Activated CD8-positive, alpha-beta T cell treated with anti-CD3 and anti-CD28 coated beads, Interleukin-2, amount 10 ng/mL, durations not matched to agents 7 days and 5 days (primary cell): ENCODE data around the gene ZNF644. TPM values are rescaled to one million over a fixed set of nuclear protein-coding genes. Genes with fewer than 3 reads are reported as not detected.
"Not testable (repeated sequence)": the region's sequence is repeated elsewhere in the genome, so short reads cannot be mapped to it uniquely, and the experiment has no call there.

ENCODE experiments used
- ATAC-seq: fragments of 150-1000 bp; cut with Tn5 transposase; one replicate; pipeline ENCODE4 v1.10.0; 2021; ENCODE audit warnings: moderate library complexity
- CTCF ChIA-PET: fragments of 350-600 bp; sonication (Branson Sonifier 250); formaldehyde crosslinking; loops from one replicate; lab custom pipeline; 2021; ENCODE audit warnings: antibody characterized with exemption; lab: Charles Lee
- POLR2A ChIA-PET: fragments of 350-600 bp; sonication (Branson Sonifier 250); formaldehyde crosslinking; loops from one replicate; lab custom pipeline; 2021; ENCODE audit warnings: antibody characterized with exemption; lab: Charles Lee
- DNase-seq: peaks from one replicate; pipeline ENCODE4 v3.0.0-alpha.2; 2020
- H3K27ac Mint-ChIP-seq: one replicate; pipeline ENCODE4 v1.8.0; 2021; ENCODE audit warnings: mild to moderate bottlenecking, mixed read lengths
- H3K27me3 Mint-ChIP-seq: one replicate; pipeline ENCODE4 v1.8.0; 2021; ENCODE audit warnings: low read depth, mixed read lengths
- H3K36me3 Mint-ChIP-seq: one replicate; pipeline ENCODE4 v1.8.0; 2021; ENCODE audit warnings: low read depth, mixed read lengths
- H3K4me1 Mint-ChIP-seq: one replicate; pipeline ENCODE4 v1.8.0; 2021; ENCODE audit warnings: low read depth, mixed read lengths
- H3K4me3 Mint-ChIP-seq: one replicate; pipeline ENCODE4 v1.8.0; 2021; ENCODE audit warnings: mild to moderate bottlenecking, mixed read lengths
- H3K9me3 Mint-ChIP-seq: one replicate; pipeline ENCODE4 v1.8.0; 2022; ENCODE audit warnings: mixed read lengths; ENCODE audit not compliant: insufficient read depth
- total RNA-seq, 2 experiments: library from RNA; stranded (reverse); gene quantifications; one replicate each; pipeline ENCODE4 v1.2.3, GENCODE V29; 2021

The ZNF644 gene
- total RNA-seq, 2 experiments from 2014 or later, result 49.4 to 52.2 TPM

- no peaks in the 10 kb centered on the region for H3K9me3 Mint-ChIP-seq
- no peak overlapping the region for H3K27ac Mint-ChIP-seq
- H3K36me3 Mint-ChIP-seq, result peaks cover 21% of the 10 kb centered on the region
- no peak overlapping the region for H3K4me3 Mint-ChIP-seq
- POLR2A ChIA-PET, result no interaction called here
- ATAC-seq (no peak), DNase-seq (no peak)
- no peaks in the 10 kb centered on the region for H3K27me3 Mint-ChIP-seq
- H3K4me1 Mint-ChIP-seq, result peaks cover 2% of the 10 kb centered on the region
- CTCF ChIA-PET, result interaction anchor here (1.0 kb wide), 1 partner anchor 218 kb away, joined by 3 read pairs; no protein-coding TSS in a partner anchor
Measured at GRCh38 chr1:90948301-90948700, 73.5 kb downstream of the ZNF644 start.

GRCh38 chr1:90946630-90947029 is 75.2 kb downstream of the ZNF644 start:
- Mint-ChIP-seq H3K27ac (no peak overlapping the region), H3K4me3 (no peak overlapping the region), H3K9me3 (no peaks in the 10 kb centered on the region), H3K36me3 (peaks cover 10% of the 10 kb centered on the region), H3K27me3 (no peaks in the 10 kb centered on the region), H3K4me1 (no peaks in the 10 kb centered on the region)
- POLR2A ChIA-PET, result no interaction called here
- DNase-seq, result no peak
- CTCF ChIA-PET, result no interaction called here
- no peak for ATAC-seq

- ATAC-seq, result no peak
- Mint-ChIP-seq H3K27me3 (no peaks in the 10 kb centered on the region), H3K4me3 (no peak overlapping the region), H3K36me3 (peaks cover 15% of the 10 kb centered on the region), H3K9me3 (no peaks in the 10 kb centered on the region), H3K27ac (no peak overlapping the region), H3K4me1 (no peaks in the 10 kb centered on the region)
- POLR2A ChIA-PET, result no interaction called here
- DNase-seq, result no peak
- CTCF ChIA-PET, result interaction anchor here (1.0 to 1.3 kb wide), 2 partner anchors 10 to 224 kb away, joined by 3 to 5 read pairs; no protein-coding TSS in a partner anchor
Measured at GRCh38 chr1:90945287-90945686, 76.5 kb downstream of the ZNF644 start.

- DNase-seq, result no peak
- H3K27me3 Mint-ChIP-seq, result no peaks in the 10 kb centered on the region
Measured at GRCh38 chr1:90943966-90944365, 77.9 kb downstream of the ZNF644 start.

GRCh38 chr1:90940746-90941145 is 81.1 kb downstream of the ZNF644 start:
- no peak for ATAC-seq
- Mint-ChIP-seq H3K4me1 (no peaks in the 10 kb centered on the region), H3K4me3 (no peak overlapping the region), H3K9me3 (no peaks in the 10 kb centered on the region), H3K27me3 (no peaks in the 10 kb centered on the region), H3K27ac (no peak overlapping the region), H3K36me3 (peaks cover 50% of the 10 kb centered on the region)
- no peak for DNase-seq
- CTCF ChIA-PET, result interaction anchor here (0.6 to 1.2 kb wide), 3 partner anchors 10 to 219 kb away, joined by 3 to 4 read pairs (median 3); no protein-coding TSS in a partner anchor
- POLR2A ChIA-PET, result no interaction called here

More at GRCh38 chr1:90943966-90944365, 77.9 kb downstream of the ZNF644 start:
- Mint-ChIP-seq H3K4me3 (no peak overlapping the region), H3K36me3 (peaks cover 29% of the 10 kb centered on the region), H3K4me1 (no peaks in the 10 kb centered on the region), H3K9me3 (no peaks in the 10 kb centered on the region), H3K27ac (no peak overlapping the region)
- CTCF ChIA-PET, result no interaction called here
- no peak for ATAC-seq
- POLR2A ChIA-PET, result no interaction called here

GRCh38 chr1:90936731-90937130 is 85.1 kb downstream of the ZNF644 start:
- no peak overlapping the region for H3K27ac Mint-ChIP-seq
- ATAC-seq (no peak), DNase-seq (no peak)
- POLR2A ChIA-PET, result no interaction called here
- no peaks in the 10 kb centered on the region for H3K4me1 Mint-ChIP-seq
- H3K4me3 Mint-ChIP-seq, result no peak overlapping the region
- no peaks in the 10 kb centered on the region for H3K27me3 Mint-ChIP-seq
- CTCF ChIA-PET, result interaction anchor here (1.2 to 1.8 kb wide), 3 partner anchors 81 to 216 kb away, joined by 3 to 5 read pairs (median 4); no protein-coding TSS in a partner anchor
- peaks cover 61% of the 10 kb centered on the region for H3K36me3 Mint-ChIP-seq
- no peaks in the 10 kb centered on the region for H3K9me3 Mint-ChIP-seq

- peaks cover 61% of the 10 kb centered on the region for H3K36me3 Mint-ChIP-seq
- DNase-seq, result no peak
Measured at GRCh38 chr1:90936061-90936460, 85.8 kb downstream of the ZNF644 start.

GRCh38 chr1:90928231-90928630 is 93.6 kb downstream of the ZNF644 start:
- H3K4me3 Mint-ChIP-seq, H3K27me3 Mint-ChIP-seq, CTCF ChIA-PET, H3K9me3 Mint-ChIP-seq, ATAC-seq, H3K27ac Mint-ChIP-seq, DNase-seq, POLR2A ChIA-PET: not testable (repeated sequence)
- Mint-ChIP-seq H3K36me3 (peaks cover 39% of the 10 kb centered on the region), H3K4me1 (peaks cover 30% of the 10 kb centered on the region)

More at GRCh38 chr1:90936061-90936460, 85.8 kb downstream of the ZNF644 start:
- ChIA-PET CTCF (interaction anchor here (0.8 to 1.8 kb wide), 4 partner anchors 12 to 215 kb away, joined by 3 to 5 read pairs (median 4); no protein-coding TSS in a partner anchor), POLR2A (interaction anchor here (0.8 kb wide), 1 partner anchor 85 kb away, joined by 3 read pairs; no protein-coding TSS in a partner anchor)
- H3K27me3 Mint-ChIP-seq, result no peaks in the 10 kb centered on the region
- H3K4me1 Mint-ChIP-seq, result no peaks in the 10 kb centered on the region
- ATAC-seq, result no peak
- no peak overlapping the region for H3K27ac Mint-ChIP-seq
- no peaks in the 10 kb centered on the region for H3K9me3 Mint-ChIP-seq
- no peak overlapping the region for H3K4me3 Mint-ChIP-seq

GRCh38 chr1:90927674-90928073 is 94.2 kb downstream of the ZNF644 start:
- H3K9me3 Mint-ChIP-seq, H3K4me3 Mint-ChIP-seq, H3K27me3 Mint-ChIP-seq, H3K27ac Mint-ChIP-seq, ATAC-seq, CTCF ChIA-PET, POLR2A ChIA-PET, DNase-seq: not testable (repeated sequence)
- H3K36me3 Mint-ChIP-seq, result peaks cover 39% of the 10 kb centered on the region
- peaks cover 34% of the 10 kb centered on the region for H3K4me1 Mint-ChIP-seq

- POLR2A ChIA-PET, result no interaction called here
- Mint-ChIP-seq H3K27ac (no peak overlapping the region), H3K9me3 (peaks cover 5% of the 10 kb centered on the region), H3K4me1 (peaks cover 41% of the 10 kb centered on the region), H3K4me3 (no peak overlapping the region), H3K36me3 (peaks cover 43% of the 10 kb centered on the region), H3K27me3 (no peaks in the 10 kb centered on the region)
- CTCF ChIA-PET, result no interaction called here
- DNase-seq (no peak), ATAC-seq (no peak)
Measured at GRCh38 chr1:90926971-90927370, 94.9 kb downstream of the ZNF644 start.

GRCh38 chr1:90925928-90926869 is 95.6 kb downstream of the ZNF644 start:
- POLR2A ChIA-PET, result no interaction called here
- Mint-ChIP-seq H3K4me3 (no peak overlapping the region), H3K27ac (no peak overlapping the region), H3K36me3 (peaks cover 41% of the 10 kb centered on the region), H3K4me1 (peaks cover 45% of the 10 kb centered on the region), H3K27me3 (no peaks in the 10 kb centered on the region), H3K9me3 (peaks cover 5% of the 10 kb centered on the region)
- DNase-seq (no peak), ATAC-seq (no peak)
- CTCF ChIA-PET, result no interaction called here

GRCh38 chr1:90924982-90925381 is 96.9 kb downstream of the ZNF644 start:
- no peaks in the 10 kb centered on the region for H3K27me3 Mint-ChIP-seq
- peaks cover 5% of the 10 kb centered on the region for H3K9me3 Mint-ChIP-seq
- no peak overlapping the region for H3K4me3 Mint-ChIP-seq
- no peak overlapping the region for H3K27ac Mint-ChIP-seq
- DNase-seq (no peak), ATAC-seq (no peak)
- peaks cover 36% of the 10 kb centered on the region for H3K36me3 Mint-ChIP-seq
- ChIA-PET CTCF (interaction anchor here (1.7 kb wide), 1 partner anchor 11 kb away, joined by 3 read pairs; no protein-coding TSS in a partner anchor), POLR2A (no interaction called here)
- peaks cover 47% of the 10 kb centered on the region for H3K4me1 Mint-ChIP-seq
